Measurements from ENCODE around the gene EIF2B1. TPM values are rescaled to one million over a fixed set of nuclear protein-coding genes. Genes with fewer than 3 reads are reported as not detected.
A peak's percentile ranks its signal among the peaks of the same experiment; 100 is the strongest.

EIF2B1 gene
- 10 to 100 TPM; 34.9 to 39.7 TPM for total RNA-seq
- 10 to 100 TPM; 18.5 to 43.6 TPM for polyA plus RNA-seq
- long read RNA-seq, donor 1, transcript EIF2B1-201 (9 exons, 2,477 nt), result major isoform, 236 of 298 reads
- long read RNA-seq, donor 1, transcript EIF2B1-204 (5 exons, 1,768 nt), result minor isoform, 13 of 298 reads
- long read RNA-seq, donor 1, partial matches to known transcripts, result 12 of 298 reads
- long read RNA-seq, donor 1, other reads (novel, unspliced or antisense), result 37 of 298 reads
- long read RNA-seq, donor 2, transcript EIF2B1-201 (9 exons, 2,477 nt), result major isoform, 30 of 41 reads
- long read RNA-seq, donor 2, partial matches to known transcripts, result 1 of 41 reads
- long read RNA-seq, donor 2, other reads (novel, unspliced or antisense), result 6 of 41 reads

- Histone ChIP-seq H3K27ac (ENCODE audit: low read depth in 1 of 2, low read length in 2 of 2) (peak within 1 kb of the TSS in 1 of 2 donors; percentile 50), H3K27me3 (ENCODE audit: control insufficient read depth in 1 of 2, insufficient read depth in 2 of 2, low read length in 1 of 2) (no peaks in the 10 kb centered on the region), H3K4me3 (ENCODE audit: low read length in 2 of 2) (peak within 1 kb of the TSS; percentile 56 to 65), H3K36me3 (ENCODE audit: control insufficient read depth in 1 of 2, insufficient read depth in 2 of 2, low read length in 1 of 2) (peaks cover 3 to 8% of the 10 kb centered on the region in 2 donors), H3K4me1 (ENCODE audit: control insufficient read depth in 1 of 2, insufficient read depth in 2 of 2, low read length in 2 of 2) (peaks cover 4 to 5% of the 10 kb centered on the region in 2 donors), H3K9me3 (ENCODE audit: control insufficient read depth, low read length) (no peaks in the 10 kb centered on the region)
- WGBS, 2 donors, result 0% methylated on average over 47 to 52 of the region's 52 CpGs
- peak; percentile 97 to 99 for DNase-seq
- ATAC-seq (ENCODE audit: low FRiP score), result peak; percentile 98
- intact Hi-C loops (cut with DNase I), result no loop called here
Observed at GRCh38 chr12:123633379-123634141, at the start of gene EIF2B1, which contains the start of gene GTF2H3. Gene EIF2B1 (minus strand): TSS chr12:123633686. CDS start chr12:123633557, 129 bp downstream. Gene GTF2H3 (plus strand): TSS chr12:123633829. CDS start chr12:123633860, 31 bp downstream.

GRCh38 chr12:123681605-123682004 lies 48.1 kb upstream of the EIF2B1 start:
- H3K4me3 ChIP-seq (ENCODE audit: low read length in 2 of 2), result no peak overlapping the region
- no peak overlapping the region for H3K27ac ChIP-seq (ENCODE audit: low read depth in 1 of 2, low read length in 2 of 2)
- H3K9me3 ChIP-seq (ENCODE audit: control insufficient read depth, low read length), result no peaks in the 10 kb centered on the region
- DNase-seq (no peak), ATAC-seq (ENCODE audit: low FRiP score) (no peak)
- no peaks in the 10 kb centered on the region for H3K27me3 ChIP-seq (ENCODE audit: control insufficient read depth in 1 of 2, insufficient read depth in 2 of 2, low read length in 1 of 2)
- 86 to 89% methylated on average over 2 of the region's 2 CpGs for WGBS, 2 donors
- peaks cover 0 to 9% of the 10 kb centered on the region in 2 donors for H3K36me3 ChIP-seq (ENCODE audit: control insufficient read depth in 1 of 2, insufficient read depth in 2 of 2, low read length in 1 of 2)
- no peaks in the 10 kb centered on the region for H3K4me1 ChIP-seq (ENCODE audit: control insufficient read depth in 1 of 2, insufficient read depth in 2 of 2, low read length in 2 of 2)
- intact Hi-C loops (cut with DNase I), result no loop called here

- no peak for DNase-seq
- Histone ChIP-seq H3K4me3 (ENCODE audit: low read length in 2 of 2) (no peak overlapping the region), H3K4me1 (ENCODE audit: control insufficient read depth in 1 of 2, insufficient read depth in 2 of 2, low read length in 2 of 2) (no peaks in the 10 kb centered on the region), H3K9me3 (ENCODE audit: control insufficient read depth, low read length) (no peaks in the 10 kb centered on the region), H3K27ac (ENCODE audit: low read depth in 1 of 2, low read length in 2 of 2) (no peak overlapping the region), H3K36me3 (ENCODE audit: control insufficient read depth in 1 of 2, insufficient read depth in 2 of 2, low read length in 1 of 2) (peaks cover 0 to 8% of the 10 kb centered on the region in 2 donors), H3K27me3 (ENCODE audit: control insufficient read depth in 1 of 2, insufficient read depth in 2 of 2, low read length in 1 of 2) (no peaks in the 10 kb centered on the region)
- ATAC-seq (ENCODE audit: low FRiP score), result no peak
- 97% methylated on average over 10 of the region's 10 CpGs for WGBS, 2 donors
- intact Hi-C loops (cut with DNase I), result no loop called here
Observed at GRCh38 chr12:123678981-123679380, 45.5 kb upstream of the EIF2B1 start.

- H3K9me3 ChIP-seq (ENCODE audit: control insufficient read depth, low read length), result no peaks in the 10 kb centered on the region
- no peak overlapping the region for H3K27ac ChIP-seq (ENCODE audit: low read depth in 1 of 2, low read length in 2 of 2)
- DNase-seq (no peak), ATAC-seq (ENCODE audit: low FRiP score) (no peak)
- no peak overlapping the region for H3K4me3 ChIP-seq (ENCODE audit: low read length in 2 of 2)
- intact Hi-C loops (cut with DNase I), result no loop called here
- H3K36me3 ChIP-seq (ENCODE audit: control insufficient read depth in 1 of 2, insufficient read depth in 2 of 2, low read length in 1 of 2), result peaks cover 0 to 6% of the 10 kb centered on the region in 2 donors
- WGBS, 2 donors, result 93% methylated on average over 9 of the region's 9 CpGs
- no peaks in the 10 kb centered on the region for H3K4me1 ChIP-seq (ENCODE audit: control insufficient read depth in 1 of 2, insufficient read depth in 2 of 2, low read length in 2 of 2)
- H3K27me3 ChIP-seq (ENCODE audit: control insufficient read depth in 1 of 2, insufficient read depth in 2 of 2, low read length in 1 of 2), result no peaks in the 10 kb centered on the region
Observed at GRCh38 chr12:123676616-123677320, 43.3 kb upstream of the EIF2B1 start.

- WGBS, 2 donors, result 95 to 98% methylated on average over 1 of the region's 1 CpG
Observed at GRCh38 chr12:123675436-123675835, 42.0 kb upstream of the EIF2B1 start.

GRCh38 chr12:123671876-123672275 lies 38.4 kb upstream of the EIF2B1 start:
- intact Hi-C loops (cut with DNase I), result no loop called here
- no peak for ATAC-seq (ENCODE audit: low FRiP score)
- 39 to 50% methylated on average over 6 of the region's 6 CpGs for WGBS, 2 donors

More at GRCh38 chr12:123675436-123675835, 42.0 kb upstream of the EIF2B1 start:
- Histone ChIP-seq H3K27me3 (ENCODE audit: control insufficient read depth in 1 of 2, insufficient read depth in 2 of 2, low read length in 1 of 2) (no peaks in the 10 kb centered on the region), H3K27ac (ENCODE audit: low read depth in 1 of 2, low read length in 2 of 2) (no peak overlapping the region), H3K4me3 (ENCODE audit: low read length in 2 of 2) (no peak overlapping the region), H3K9me3 (ENCODE audit: control insufficient read depth, low read length) (no peaks in the 10 kb centered on the region), H3K36me3 (ENCODE audit: control insufficient read depth in 1 of 2, insufficient read depth in 2 of 2, low read length in 1 of 2) (peaks cover 0 to 4% of the 10 kb centered on the region in 2 donors), H3K4me1 (ENCODE audit: control insufficient read depth in 1 of 2, insufficient read depth in 2 of 2, low read length in 2 of 2) (no peaks in the 10 kb centered on the region)
- intact Hi-C loops (cut with DNase I), result no loop called here
- DNase-seq (no peak), ATAC-seq (ENCODE audit: low FRiP score) (no peak)

GRCh38 chr12:123670882-123671728 lies 37.6 kb upstream of the EIF2B1 start, which contains the start of gene TCTN2:
Gene TCTN2 (plus strand): TSS chr12:123671113. CDS start chr12:123671241, 128 bp downstream.
- DNase-seq (peak; percentile 97 to 99), ATAC-seq (ENCODE audit: low FRiP score) (peak; percentile 99)
- intact Hi-C loops (cut with DNase I), result no loop called here
- no peaks in the 10 kb centered on the region for H3K27me3 ChIP-seq (ENCODE audit: control insufficient read depth in 1 of 2, insufficient read depth in 2 of 2, low read length in 1 of 2)
- H3K4me3 ChIP-seq (ENCODE audit: low read length in 2 of 2), result peak within 1 kb of the TSS; percentile 60 to 65
- H3K9me3 ChIP-seq (ENCODE audit: control insufficient read depth, low read length), result no peaks in the 10 kb centered on the region
- H3K36me3 ChIP-seq (ENCODE audit: control insufficient read depth in 1 of 2, insufficient read depth in 2 of 2, low read length in 1 of 2), result no peaks in the 10 kb centered on the region
- H3K27ac ChIP-seq (ENCODE audit: low read depth in 1 of 2, low read length in 2 of 2), result no peak within 1 kb of the TSS
- 0 to 1% methylated on average over 51 to 53 of the region's 53 CpGs for WGBS, 2 donors
- H3K4me1 ChIP-seq (ENCODE audit: control insufficient read depth in 1 of 2, insufficient read depth in 2 of 2, low read length in 2 of 2), result no peaks in the 10 kb centered on the region

More at GRCh38 chr12:123671876-123672275, 38.4 kb upstream of the EIF2B1 start:
- H3K27me3 ChIP-seq (ENCODE audit: control insufficient read depth in 1 of 2, insufficient read depth in 2 of 2, low read length in 1 of 2), result no peaks in the 10 kb centered on the region
- H3K27ac ChIP-seq (ENCODE audit: low read depth in 1 of 2, low read length in 2 of 2), result no peak overlapping the region
- no peak overlapping the region for H3K4me3 ChIP-seq (ENCODE audit: low read length in 2 of 2)
- H3K4me1 ChIP-seq (ENCODE audit: control insufficient read depth in 1 of 2, insufficient read depth in 2 of 2, low read length in 2 of 2), result no peaks in the 10 kb centered on the region
- H3K36me3 ChIP-seq (ENCODE audit: control insufficient read depth in 1 of 2, insufficient read depth in 2 of 2, low read length in 1 of 2), result peaks cover 0 to 2% of the 10 kb centered on the region in 2 donors
- DNase-seq, result no peak
- H3K9me3 ChIP-seq (ENCODE audit: control insufficient read depth, low read length), result no peaks in the 10 kb centered on the region

- H3K36me3 ChIP-seq (ENCODE audit: control insufficient read depth in 1 of 2, insufficient read depth in 2 of 2, low read length in 1 of 2), result no peaks in the 10 kb centered on the region
- intact Hi-C loops (cut with DNase I), result no loop called here
- no peaks in the 10 kb centered on the region for H3K4me1 ChIP-seq (ENCODE audit: control insufficient read depth in 1 of 2, insufficient read depth in 2 of 2, low read length in 2 of 2)
- WGBS, 2 donors, result 73 to 77% methylated on average over 8 of the region's 8 CpGs
- no peak for ATAC-seq (ENCODE audit: low FRiP score)
- H3K4me3 ChIP-seq (ENCODE audit: low read length in 2 of 2), result no peak overlapping the region
- no peak for DNase-seq
- H3K27ac ChIP-seq (ENCODE audit: low read depth in 1 of 2, low read length in 2 of 2), result no peak overlapping the region
- no peaks in the 10 kb centered on the region for H3K27me3 ChIP-seq (ENCODE audit: control insufficient read depth in 1 of 2, insufficient read depth in 2 of 2, low read length in 1 of 2)
- H3K9me3 ChIP-seq (ENCODE audit: control insufficient read depth, low read length), result no peaks in the 10 kb centered on the region
Observed at GRCh38 chr12:123667771-123668170, 34.3 kb upstream of the EIF2B1 start.
